ENCODE data around the gene VTI1B.
"Not testable (repeated sequence)": the region's sequence is repeated elsewhere in the genome, so short reads cannot be mapped to it uniquely, and the experiment has no call there.

Gene VTI1B

DNA sequence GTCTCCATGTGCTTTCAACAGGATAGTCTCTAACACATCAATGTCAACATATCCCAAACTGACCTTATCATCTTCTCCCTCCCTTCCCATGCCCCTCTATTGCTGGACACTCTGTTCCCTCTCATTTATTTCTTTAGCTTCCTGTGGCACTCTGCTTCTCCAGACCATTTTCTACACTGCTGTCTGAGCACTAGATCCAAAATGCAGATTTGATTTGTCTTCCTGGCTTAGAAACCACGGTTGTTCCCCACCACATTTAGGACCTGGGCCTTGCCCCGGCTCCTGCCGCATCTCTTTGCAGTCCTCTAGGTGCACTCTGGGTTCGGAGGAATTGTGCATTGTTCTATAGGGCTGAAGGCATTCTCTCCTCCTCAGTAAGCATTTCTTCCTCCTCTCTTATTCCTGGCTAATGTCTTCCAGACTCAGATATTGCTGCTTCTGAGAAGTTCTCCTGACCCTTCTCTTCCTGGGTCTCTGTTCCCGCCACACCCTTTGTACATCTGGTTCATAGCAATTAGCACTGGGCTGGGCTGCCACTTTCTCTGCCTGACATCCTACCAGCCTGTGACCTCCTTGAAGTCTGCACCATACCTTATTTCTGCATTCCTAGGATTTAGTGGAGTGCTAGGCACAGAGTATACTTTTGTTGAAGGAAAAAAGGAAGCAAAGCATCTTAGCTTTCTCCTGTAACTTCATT is 40.8 kb downstream of the VTI1B start:
- DNase-seq = no peak
- Mint-ChIP-seq H3K36me3 (no peaks in the 10 kb centered on the region), H3K4me3 (no peak overlapping the region), H3K4me1 (no peaks in the 10 kb centered on the region), H3K27me3 (no peaks in the 10 kb centered on the region), H3K27ac (no peak overlapping the region), H3K9me3 (no peaks in the 10 kb centered on the region)
- CTCF ChIA-PET = interaction anchor here (1.3 kb wide), 1 partner anchor 34 kb away, joined by 3 read pairs; no protein-coding TSS in a partner anchor

DNA sequence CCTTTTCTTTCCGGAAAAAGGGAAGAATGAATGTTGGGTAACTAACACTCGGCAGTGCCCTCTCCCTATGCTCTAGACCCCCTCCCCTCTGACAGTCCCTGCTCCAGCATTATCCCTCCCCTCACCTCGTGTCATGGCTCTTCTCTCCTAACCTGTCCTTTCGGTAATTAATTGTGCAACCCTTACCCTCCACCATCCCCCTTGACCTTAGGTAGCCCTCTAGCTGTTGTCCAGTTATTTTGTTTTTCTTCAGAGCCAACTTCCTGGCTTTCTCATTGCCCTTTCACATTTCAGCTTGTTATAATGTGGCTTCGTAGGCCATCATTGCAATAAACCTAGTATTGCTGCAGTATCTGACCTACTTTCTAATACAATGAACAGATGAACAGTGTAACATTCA is 43.5 kb downstream of the VTI1B start:
- H3K27ac Mint-ChIP-seq = no peak overlapping the region

DNA sequence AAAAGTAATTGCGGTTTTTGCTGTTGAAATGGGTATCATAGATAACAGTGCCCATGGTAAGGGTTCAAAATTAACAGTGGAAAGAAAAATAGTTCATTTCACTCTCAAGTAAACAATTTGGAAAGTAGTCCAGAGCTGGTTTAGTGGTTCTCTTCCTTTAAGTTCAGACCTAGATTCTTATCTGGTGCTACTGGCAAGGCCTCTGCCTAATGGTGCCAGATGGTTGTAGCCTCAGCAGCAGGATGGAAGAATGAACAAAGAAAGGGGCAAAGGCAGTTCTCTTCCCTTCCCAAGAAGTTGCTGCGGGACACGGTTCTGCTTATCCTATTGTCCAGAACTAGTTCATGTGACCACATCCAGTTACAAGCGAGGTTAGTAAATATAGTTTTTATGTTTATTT is 44.2 kb downstream of the VTI1B start:
- H3K27me3 Mint-ChIP-seq = no peaks in the 10 kb centered on the region
- H3K4me1 Mint-ChIP-seq = no peaks in the 10 kb centered on the region
- no peak overlapping the region for H3K27ac Mint-ChIP-seq
- no peaks in the 10 kb centered on the region for H3K9me3 Mint-ChIP-seq
- no peak overlapping the region for H3K4me3 Mint-ChIP-seq
- CTCF ChIA-PET = interaction anchor here (1.8 kb wide), 1 partner anchor 10 kb away, joined by 5 read pairs; no protein-coding TSS in a partner anchor
- H3K36me3 Mint-ChIP-seq = no peaks in the 10 kb centered on the region
- DNase-seq = no peak

More for the DNA sequence above, 43.5 kb downstream of the VTI1B start:
- Mint-ChIP-seq H3K27me3 (no peaks in the 10 kb centered on the region), H3K9me3 (no peaks in the 10 kb centered on the region), H3K4me1 (no peaks in the 10 kb centered on the region), H3K36me3 (no peaks in the 10 kb centered on the region), H3K4me3 (no peak overlapping the region)
- no peak for DNase-seq
- CTCF ChIA-PET = interaction anchor here (0.6 to 1.8 kb wide), 3 partner anchors 10 to 211 kb away, joined by 3 to 6 read pairs (median 5); no protein-coding TSS in a partner anchor

DNA sequence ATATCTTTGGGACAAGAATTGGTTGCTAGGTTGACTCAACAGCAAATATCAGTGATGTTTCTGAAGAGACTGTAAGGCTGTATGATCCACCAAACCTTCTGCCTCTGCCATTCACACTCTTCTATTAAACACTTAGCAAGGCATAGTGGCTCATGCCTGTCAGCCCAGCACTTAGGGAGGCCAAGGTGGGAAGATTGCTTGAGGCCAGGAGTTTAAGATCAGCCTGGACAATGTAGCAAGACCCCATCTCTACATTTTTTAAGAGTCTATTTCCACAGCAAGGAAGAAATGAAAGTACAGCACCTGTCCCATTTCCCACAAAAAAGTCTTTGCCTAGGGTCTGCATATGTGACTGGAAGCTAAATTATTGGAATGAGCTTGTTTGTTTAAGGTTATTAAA is 46.9 kb downstream of the VTI1B start:
- CTCF ChIA-PET = interaction anchor here (0.5 to 1.6 kb wide), 4 partner anchors 9 to 77 kb away, joined by 3 to 5 read pairs (median 4); no protein-coding TSS in a partner anchor
- Mint-ChIP-seq H3K4me1 (peaks cover 9% of the 10 kb centered on the region), H3K9me3 (no peaks in the 10 kb centered on the region), H3K4me3 (no peak overlapping the region), H3K27me3 (no peaks in the 10 kb centered on the region), H3K36me3 (no peaks in the 10 kb centered on the region), H3K27ac (no peak overlapping the region)
- DNase-seq = no peak

DNA sequence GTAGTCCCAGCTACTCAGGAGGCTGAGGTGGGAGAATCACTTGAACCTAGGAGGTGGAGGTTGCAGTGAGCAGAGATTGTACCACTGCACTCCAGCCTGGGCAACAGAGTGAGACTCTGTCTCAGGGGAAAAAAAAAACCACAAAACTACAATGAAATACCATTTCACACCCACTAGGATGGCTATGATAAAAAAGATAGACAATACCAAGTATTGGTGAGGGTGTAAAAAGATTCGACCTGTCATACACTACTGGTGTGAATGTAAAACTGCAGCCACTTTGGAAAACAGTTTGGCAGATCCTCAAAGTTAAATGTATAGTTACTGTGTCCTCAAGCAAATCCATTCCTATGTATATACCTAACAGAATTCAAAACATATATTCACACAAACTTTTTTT is 48.3 kb downstream of the VTI1B start:
- H3K4me1 Mint-ChIP-seq = peaks cover 14% of the 10 kb centered on the region
- H3K9me3 Mint-ChIP-seq, H3K27me3 Mint-ChIP-seq, CTCF ChIA-PET, H3K4me3 Mint-ChIP-seq, H3K36me3 Mint-ChIP-seq, H3K27ac Mint-ChIP-seq, DNase-seq: not testable (repeated sequence)

DNA sequence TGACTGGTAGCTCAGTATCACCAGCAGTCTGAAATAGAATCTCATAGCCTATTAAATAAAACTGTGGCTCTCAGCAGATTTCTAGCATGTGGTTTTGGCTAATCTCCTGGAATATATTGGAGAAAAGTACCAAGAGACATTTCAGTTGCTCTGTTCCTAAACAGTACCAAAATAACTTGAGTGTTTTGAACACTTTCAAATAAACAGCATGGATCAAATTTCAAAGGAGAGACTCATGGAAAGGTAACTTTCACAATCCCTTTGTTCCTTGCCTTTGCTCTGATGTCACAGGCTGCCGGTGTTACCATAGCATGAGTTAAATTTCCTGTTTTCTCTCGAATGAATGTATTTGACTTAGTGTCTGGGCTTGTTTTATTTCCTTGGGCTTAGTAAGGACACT is 51.3 kb downstream of the VTI1B start:
- Mint-ChIP-seq H3K4me3 (no peak overlapping the region), H3K27me3 (peaks cover 19% of the 10 kb centered on the region), H3K27ac (no peak overlapping the region), H3K4me1 (peaks cover 35% of the 10 kb centered on the region), H3K9me3 (no peaks in the 10 kb centered on the region), H3K36me3 (no peaks in the 10 kb centered on the region)
- no peak for DNase-seq
- CTCF ChIA-PET = interaction anchor here (0.8 to 5.9 kb wide), 5 partner anchors 9 to 264 kb away, joined by 3 to 96 read pairs (median 4); partner anchors contain the start of gene ATP6V1D

DNA sequence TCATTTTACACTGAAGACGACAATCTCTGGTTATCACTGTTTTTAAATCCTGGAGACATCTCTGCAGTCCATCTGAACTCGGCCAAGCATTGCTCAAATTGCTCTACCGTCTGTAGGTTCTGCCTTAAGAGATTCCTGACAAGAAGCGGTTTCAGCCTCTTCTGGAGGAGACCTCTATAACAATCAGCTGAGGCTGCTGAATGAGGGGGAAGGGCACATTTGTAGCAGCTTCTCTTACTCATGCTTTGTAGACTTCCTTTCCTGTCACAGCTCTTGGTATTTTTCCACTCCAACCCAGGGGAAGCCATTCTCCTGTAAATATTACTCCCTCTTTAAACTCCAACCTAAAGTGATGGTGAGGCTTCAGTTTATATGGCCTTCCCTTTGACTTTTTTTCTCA is 51.8 kb downstream of the VTI1B start:
- Mint-ChIP-seq H3K4me3 (no peak overlapping the region), H3K36me3 (no peaks in the 10 kb centered on the region), H3K27ac (no peak overlapping the region)

DNA sequence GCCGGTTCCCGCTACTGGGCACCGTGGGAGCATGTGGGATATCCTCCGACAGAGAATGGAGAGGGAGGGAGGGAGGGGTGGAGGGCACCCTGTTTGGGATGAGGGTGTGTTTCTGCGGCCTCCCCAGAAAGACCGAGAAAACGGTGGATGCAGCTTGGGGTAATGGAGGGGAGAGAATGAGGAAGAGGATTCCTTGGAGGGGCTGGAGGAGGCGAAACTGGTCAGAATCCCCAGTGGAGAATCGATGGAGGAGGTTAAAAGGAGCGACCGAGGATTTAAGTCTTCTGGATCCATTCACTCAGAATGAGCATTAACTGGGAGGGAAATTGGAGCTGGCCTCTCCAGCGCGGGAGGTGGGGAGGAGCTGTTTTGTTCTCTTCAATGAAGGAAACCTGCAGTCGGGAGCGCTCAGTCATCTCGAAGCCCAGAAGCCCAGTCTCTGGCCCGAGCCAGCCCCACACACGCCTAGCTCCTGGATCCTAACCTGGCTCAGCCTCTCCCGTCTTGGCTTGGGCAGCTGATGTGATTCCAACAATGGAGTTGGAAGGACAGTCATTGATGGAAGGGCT is 54.1 kb downstream of the VTI1B start:
- CTCF ChIA-PET = interaction anchor here (1.3 to 5.9 kb wide), 9 partner anchors 11 to 94 kb away, joined by 3 to 96 read pairs (median 5); partner anchors contain the start of genes PIGH and RDH12
- H3K4me3 Mint-ChIP-seq = peak overlapping the region; percentile 77
- peaks cover 24% of the 10 kb centered on the region for H3K27me3 Mint-ChIP-seq
- no peak overlapping the region for H3K27ac Mint-ChIP-seq
- H3K4me1 Mint-ChIP-seq = peaks cover 35% of the 10 kb centered on the region
- peak; percentile 23 for DNase-seq
- no peaks in the 10 kb centered on the region for H3K36me3 Mint-ChIP-seq
- H3K9me3 Mint-ChIP-seq = no peaks in the 10 kb centered on the region

More for the DNA sequence above, 51.8 kb downstream of the VTI1B start:
- Mint-ChIP-seq H3K27me3 (peaks cover 19% of the 10 kb centered on the region), H3K4me1 (peaks cover 35% of the 10 kb centered on the region), H3K9me3 (no peaks in the 10 kb centered on the region)
- DNase-seq = no peak
- CTCF ChIA-PET = interaction anchor here (0.8 to 5.9 kb wide), 5 partner anchors 9 to 263 kb away, joined by 3 to 96 read pairs (median 4); partner anchors contain the start of gene ATP6V1D

DNA sequence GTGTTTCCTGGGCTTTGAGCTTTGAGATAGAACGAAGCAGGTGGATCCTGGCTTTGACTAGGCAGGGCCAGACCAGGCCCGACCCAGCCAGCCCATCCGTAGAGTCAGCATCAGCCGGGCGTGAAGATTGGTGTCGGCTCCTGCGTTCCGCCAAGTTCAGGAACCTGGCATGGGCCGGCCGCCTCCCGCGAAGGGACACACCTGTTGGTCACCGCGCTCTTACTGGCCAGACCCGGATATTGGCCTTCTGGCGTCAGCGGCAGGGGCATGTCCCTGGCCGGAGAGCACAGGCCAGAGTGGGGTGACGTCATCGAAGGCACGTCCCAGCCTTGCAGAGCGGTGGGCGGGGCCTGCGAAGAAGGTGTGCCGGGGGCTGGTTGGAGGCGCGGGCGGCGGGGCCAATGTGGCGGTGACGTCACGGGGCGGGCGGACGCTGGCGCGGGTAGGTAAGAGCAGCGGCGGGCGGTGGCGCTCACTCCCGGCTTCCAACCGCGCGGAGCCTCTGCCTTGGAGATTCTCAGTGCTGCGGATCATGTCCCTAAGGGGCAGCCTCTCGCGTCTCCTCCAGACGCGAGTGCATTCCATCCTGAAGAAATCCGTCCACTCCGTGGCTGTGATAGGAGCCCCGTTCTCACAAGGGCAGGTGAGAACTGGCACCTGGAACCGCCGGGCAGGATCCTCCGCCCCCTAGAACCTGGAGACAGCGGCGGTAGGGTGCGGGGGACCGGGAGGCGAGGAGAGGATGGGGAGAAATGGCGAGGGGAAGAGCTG is 54.8 kb downstream of the VTI1B start, which contains the start of gene ARG2:
ARG2 (plus strand) TSS at position 475 of the 771 bp plus-strand sequence; CDS start at position 533, 58 bp downstream.
- peak; percentile 98 for DNase-seq
- Mint-ChIP-seq H3K9me3 (no peaks in the 10 kb centered on the region), H3K4me1 (peaks cover 35% of the 10 kb centered on the region), H3K4me3 (peak within 1 kb of the TSS; percentile 77), H3K36me3 (no peaks in the 10 kb centered on the region), H3K27ac (peak within 1 kb of the TSS; percentile 68), H3K27me3 (peaks cover 24% of the 10 kb centered on the region)
- CTCF ChIA-PET = interaction anchor here (0.7 to 5.9 kb wide), 24 partner anchors 8 to 194 kb away, joined by 3 to 96 read pairs (median 4); partner anchors contain the start of genes PIGH and RDH12

DNA sequence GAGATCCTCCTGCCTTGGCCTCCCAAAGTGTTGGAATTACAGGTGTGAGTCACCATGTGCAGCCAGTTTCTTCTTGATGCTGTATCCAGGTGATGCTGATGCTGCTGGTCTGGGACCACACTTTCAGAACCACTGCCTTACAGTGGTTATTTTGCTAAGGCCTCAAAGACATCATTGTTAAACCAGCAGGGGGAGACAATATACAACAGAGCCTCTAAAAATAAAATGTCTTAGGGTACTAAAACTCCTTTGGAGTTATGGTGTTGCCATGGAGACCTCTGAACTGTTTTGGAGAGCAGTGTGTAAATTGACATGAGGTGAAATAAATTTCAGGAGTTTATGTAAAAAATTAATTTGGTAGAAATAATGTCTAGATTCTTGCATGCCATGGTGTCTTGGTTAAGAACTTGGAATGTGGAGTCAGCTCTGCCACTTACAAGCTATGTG is 55.8 kb downstream of the VTI1B start:
- Mint-ChIP-seq H3K4me1 (peaks cover 35% of the 10 kb centered on the region), H3K27ac (no peak overlapping the region), H3K9me3 (no peaks in the 10 kb centered on the region), H3K27me3 (peaks cover 31% of the 10 kb centered on the region), H3K36me3 (no peaks in the 10 kb centered on the region), H3K4me3 (peak overlapping the region; percentile 57)
- CTCF ChIA-PET = interaction anchor here (0.7 to 5.9 kb wide), 22 partner anchors 8 to 193 kb away, joined by 3 to 96 read pairs (median 4); partner anchors contain the start of genes PIGH and RDH12
- peak; percentile 33 for DNase-seq

DNA sequence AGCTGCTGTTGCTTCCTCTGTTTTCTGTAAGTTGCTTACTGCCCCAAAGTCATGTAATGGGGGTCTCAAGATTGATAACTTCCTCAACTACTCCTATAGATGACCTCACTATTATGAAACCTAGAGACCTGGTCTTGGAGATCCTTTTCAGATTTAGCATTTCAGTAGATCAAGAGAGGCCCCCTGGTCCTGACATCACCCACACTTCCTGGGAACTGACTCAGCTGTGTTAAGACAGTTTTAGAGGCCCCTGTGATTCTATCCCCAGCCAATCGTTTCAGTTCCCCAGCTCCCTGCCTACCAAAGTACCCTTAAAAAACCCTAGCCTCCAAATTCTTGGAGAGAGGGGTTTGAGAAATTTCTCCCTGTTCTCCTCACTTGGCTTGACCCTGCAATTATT is 63.9 kb downstream of the VTI1B start:
- CTCF ChIA-PET = interaction anchor here (1.5 kb wide), 1 partner anchor 8 kb away, joined by 6 read pairs; no protein-coding TSS in a partner anchor
- no peaks in the 10 kb centered on the region for H3K9me3 Mint-ChIP-seq
- H3K27me3 Mint-ChIP-seq = peaks cover 34% of the 10 kb centered on the region
- H3K27ac Mint-ChIP-seq = no peak overlapping the region
- H3K4me1 Mint-ChIP-seq = no peaks in the 10 kb centered on the region
- no peak overlapping the region for H3K4me3 Mint-ChIP-seq
- no peaks in the 10 kb centered on the region for H3K36me3 Mint-ChIP-seq
- no peak for DNase-seq

DNA sequence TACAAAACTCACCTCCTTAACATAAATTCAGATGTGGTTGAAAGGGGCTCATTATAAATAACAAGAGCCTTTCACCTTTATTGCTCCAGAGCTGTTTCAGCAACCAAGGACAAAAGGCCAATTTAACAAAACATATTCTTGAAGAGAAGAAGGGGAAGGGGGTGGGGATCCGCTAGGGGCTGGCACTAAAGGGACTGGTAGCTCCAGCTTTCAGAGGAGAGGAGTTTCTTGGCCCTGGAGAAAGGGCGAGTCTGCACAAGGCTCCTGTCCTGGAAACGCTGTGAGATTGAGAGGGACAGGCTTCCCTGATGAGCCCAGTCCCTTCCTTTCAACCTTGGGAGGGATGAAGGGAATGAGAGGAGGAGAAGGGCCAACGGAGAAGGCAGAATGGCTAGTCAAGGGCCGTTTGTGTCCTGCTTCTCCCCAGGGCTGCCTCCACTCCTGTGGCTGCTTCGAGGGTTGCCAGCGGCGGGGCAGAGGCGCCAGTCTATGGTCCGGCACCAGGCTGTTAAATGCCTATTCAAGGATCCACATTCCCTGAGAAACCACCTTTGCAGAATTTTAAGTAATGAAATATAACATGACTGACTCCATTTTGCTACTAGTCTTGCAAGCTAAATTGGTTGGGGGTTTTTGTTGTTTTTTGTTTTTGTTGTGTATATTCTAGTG is 64.7 kb downstream of the VTI1B start:
- Mint-ChIP-seq H3K4me1 (no peaks in the 10 kb centered on the region), H3K4me3 (no peak overlapping the region), H3K27ac (no peak overlapping the region), H3K9me3 (no peaks in the 10 kb centered on the region), H3K36me3 (no peaks in the 10 kb centered on the region), H3K27me3 (peaks cover 34% of the 10 kb centered on the region)
- CTCF ChIA-PET = interaction anchor here (1.5 kb wide), 1 partner anchor 9 kb away, joined by 6 read pairs; no protein-coding TSS in a partner anchor
- DNase-seq = no peak

DNA sequence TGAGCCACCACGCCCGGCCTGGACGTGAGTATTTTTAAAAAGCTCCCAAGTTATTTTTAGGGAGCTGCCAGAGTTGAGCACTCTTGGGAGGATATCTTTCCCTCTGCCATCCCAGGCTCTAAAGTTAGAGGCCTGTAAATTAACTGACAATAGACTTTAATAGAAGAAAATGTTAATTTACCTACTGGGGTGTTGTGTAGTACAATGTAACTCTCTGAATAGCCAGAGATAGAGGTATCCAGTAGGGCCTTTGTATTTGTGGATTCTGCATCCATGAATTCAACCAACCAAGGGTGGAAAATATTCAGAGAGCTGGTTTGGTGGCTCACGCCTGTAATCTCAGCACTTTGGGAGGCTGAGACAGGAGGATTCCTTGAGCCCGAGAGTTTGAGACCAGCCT is 66.8 kb downstream of the VTI1B start:
- Mint-ChIP-seq H3K9me3 (no peaks in the 10 kb centered on the region), H3K27ac (no peak overlapping the region), H3K4me1 (no peaks in the 10 kb centered on the region), H3K36me3 (no peaks in the 10 kb centered on the region), H3K27me3 (peaks cover 30% of the 10 kb centered on the region), H3K4me3 (no peak overlapping the region)
- CTCF ChIA-PET = interaction anchor here (1.6 kb wide), 1 partner anchor 23 kb away, joined by 3 read pairs; no protein-coding TSS in a partner anchor
- no peak for DNase-seq

Measured in activated naive CD4-positive, alpha-beta T cell treated with anti-CD3 and anti-CD28 coated beads, Interleukin-2, amount 10 ng/mL, durations not matched to agents 7 days and 5 days (primary cell).